Suppressor macrophage treated with lipopolysaccharide for 1 hour (primary cell): Measurements from ENCODE around the gene OR10A4.
"Not testable (repeated sequence)": the region's sequence is repeated elsewhere in the genome, so short reads cannot be mapped to it uniquely, and the experiment has no call there.

Source experiments
- DNase-seq, 3 donors: peaks; one replicate each; pipeline ENCODE4 v3.0.0-alpha.2; 2020 to 2022

Gene OR10A4

GRCh38 chr11:6876325-6876724 lies at the start of gene OR10A4:
Gene OR10A4 (plus strand): TSS chr11:6876625. CDS start chr11:6876648, 23 bp downstream.
- no peak for DNase-seq

- no peak for DNase-seq
These were observed 48.3 kb upstream of the OR10A4 start for GRCh38 chr11:6828103-6828502.

GRCh38 chr11:6833356-6833755 lies 43.1 kb upstream of the OR10A4 start:
- DNase-seq, result no peak

- DNase-seq, result peak; percentile 49 to 68 (median 57)
These were observed 42.4 kb upstream of the OR10A4 start for GRCh38 chr11:6834021-6834420.

GRCh38 chr11:6841694-6842093 lies 34.7 kb upstream of the OR10A4 start:
- no peak for DNase-seq

DNA sequence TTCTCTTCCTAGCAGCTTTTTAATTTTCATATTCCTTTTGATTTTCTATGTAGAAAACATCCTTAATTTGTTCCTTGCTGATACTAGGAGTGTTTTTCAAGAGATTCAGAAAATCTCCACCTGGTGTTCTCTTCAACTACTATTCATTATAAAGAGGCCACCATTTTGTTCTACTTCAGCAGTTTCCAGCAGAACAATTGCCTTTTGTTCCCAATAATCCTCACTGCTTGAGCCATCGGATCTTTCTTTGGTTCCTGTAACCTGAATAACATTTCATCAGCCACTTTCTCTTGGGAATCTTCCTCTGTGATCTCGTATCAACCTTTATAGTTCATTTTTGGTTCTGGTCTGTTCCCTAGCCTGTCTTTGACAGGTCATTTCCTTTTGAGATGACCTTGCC lies 32.8 kb upstream of the OR10A4 start:
- DNase-seq, result no peak

- DNase-seq, result no peak
These were observed 32.1 kb upstream of the OR10A4 start for GRCh38 chr11:6844356-6844755.

DNA sequence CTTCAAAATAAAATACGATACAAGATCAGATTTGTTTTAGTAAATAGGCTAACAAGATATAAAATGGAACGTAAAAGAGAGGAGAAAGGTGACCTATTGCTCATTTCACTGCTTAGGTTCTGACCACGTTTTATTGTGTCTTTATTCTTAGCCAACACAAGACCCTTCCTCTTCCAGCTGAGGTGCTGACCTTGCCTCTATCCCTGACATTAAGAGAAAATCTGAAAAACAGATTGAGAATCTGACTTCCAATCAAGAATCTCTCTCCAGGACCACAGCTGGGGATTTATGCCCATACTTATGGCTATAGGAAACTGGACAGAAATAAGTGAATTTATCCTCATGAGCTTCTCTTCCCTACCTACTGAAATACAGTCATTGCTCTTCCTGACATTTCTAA lies 31.0 kb upstream of the OR10A4 start, which contains the start of gene OR10A5:
OR10A5 (plus strand) TSS at position 301 of the 400 bp plus-strand sequence; CDS start at position 301, 0 bp downstream.
- DNase-seq, result no peak

GRCh38 chr11:6850526-6850925 lies 25.9 kb upstream of the OR10A4 start:
- peak in 2 of 3 donors; percentile 6 to 39 for DNase-seq

- DNase-seq, result not testable (repeated sequence)
These were observed 21.6 kb upstream of the OR10A4 start for GRCh38 chr11:6854801-6855200.

DNA sequence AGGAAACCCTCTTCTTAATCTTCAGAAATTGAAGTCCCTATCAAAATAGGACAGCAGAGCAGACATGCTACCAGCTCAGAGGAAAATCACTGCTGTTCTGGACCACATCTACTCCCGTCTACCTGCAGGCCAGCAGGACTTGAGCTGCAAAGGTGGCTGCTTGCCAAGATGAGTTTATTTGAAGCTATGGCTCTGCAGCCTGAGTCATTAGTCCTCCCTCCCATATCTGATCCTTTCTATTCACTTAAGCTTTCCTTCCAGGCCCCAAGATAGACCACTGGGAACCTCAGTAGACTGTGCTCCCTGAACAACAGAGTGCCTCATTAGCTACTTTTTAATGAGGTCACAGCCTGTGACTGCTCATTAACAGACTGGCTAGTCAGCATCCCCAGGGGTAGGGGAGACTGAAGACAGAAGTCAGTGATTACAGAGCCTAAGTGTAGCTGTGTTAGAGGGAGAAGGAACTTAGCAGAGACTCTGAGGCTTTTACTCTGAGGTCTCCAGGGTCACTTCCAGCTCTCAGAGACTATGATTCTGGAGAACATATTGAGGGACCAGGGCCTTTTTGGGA lies 20.4 kb upstream of the OR10A4 start:
- DNase-seq, result no peak

GRCh38 chr11:6856871-6857270 lies 19.6 kb upstream of the OR10A4 start:
- peak in 1 of 3 donors; percentile 16 for DNase-seq

GRCh38 chr11:6862961-6863360 lies 13.5 kb upstream of the OR10A4 start, which contains the start of gene OR10A2:
Gene OR10A2 (plus strand): TSS chr11:6863057. CDS start chr11:6869755, 6,698 bp downstream.
- DNase-seq, result no peak

DNA sequence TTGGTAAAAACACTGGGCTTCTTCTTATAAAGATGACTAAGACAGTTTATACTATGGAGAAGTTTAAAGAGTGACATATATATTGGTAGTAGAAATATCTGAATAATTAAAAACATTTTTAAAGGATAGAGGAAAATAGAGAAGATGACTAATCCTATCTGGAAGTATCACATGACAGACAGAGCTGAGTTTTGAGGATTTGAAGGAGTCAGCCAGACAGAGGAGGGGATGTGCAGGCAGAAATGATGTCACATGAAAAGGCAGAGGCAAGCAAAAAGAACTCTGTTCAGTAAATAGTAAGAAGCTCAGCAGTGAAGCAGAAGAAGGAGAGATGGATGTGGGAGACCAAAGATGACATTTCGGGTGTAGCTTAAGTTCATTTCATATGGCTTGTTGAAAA lies 12.0 kb upstream of the OR10A4 start:
- peak; percentile 35 to 66 (median 40) for DNase-seq

GRCh38 chr11:6871278-6871677 lies 5.1 kb upstream of the OR10A4 start:
- no peak for DNase-seq

GRCh38 chr11:6875761-6876160 lies 664 bp upstream of the OR10A4 start:
- no peak for DNase-seq

DNA sequence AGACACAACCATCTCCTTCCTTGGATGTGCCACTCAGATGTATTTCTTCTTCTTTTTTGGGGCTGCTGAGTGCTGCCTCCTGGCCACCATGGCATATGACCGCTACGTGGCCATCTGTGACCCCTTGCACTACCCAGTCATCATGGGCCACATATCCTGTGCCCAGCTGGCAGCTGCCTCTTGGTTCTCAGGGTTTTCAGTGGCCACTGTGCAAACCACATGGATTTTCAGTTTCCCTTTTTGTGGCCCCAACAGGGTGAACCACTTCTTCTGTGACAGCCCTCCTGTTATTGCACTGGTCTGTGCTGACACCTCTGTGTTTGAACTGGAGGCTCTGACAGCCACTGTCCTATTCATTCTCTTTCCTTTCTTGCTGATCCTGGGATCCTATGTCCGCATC lies 489 bp downstream of the OR10A4 start:
- no peak for DNase-seq

GRCh38 chr11:6882751-6883150 lies 6.3 kb downstream of the OR10A4 start:
- DNase-seq, result no peak

DNA sequence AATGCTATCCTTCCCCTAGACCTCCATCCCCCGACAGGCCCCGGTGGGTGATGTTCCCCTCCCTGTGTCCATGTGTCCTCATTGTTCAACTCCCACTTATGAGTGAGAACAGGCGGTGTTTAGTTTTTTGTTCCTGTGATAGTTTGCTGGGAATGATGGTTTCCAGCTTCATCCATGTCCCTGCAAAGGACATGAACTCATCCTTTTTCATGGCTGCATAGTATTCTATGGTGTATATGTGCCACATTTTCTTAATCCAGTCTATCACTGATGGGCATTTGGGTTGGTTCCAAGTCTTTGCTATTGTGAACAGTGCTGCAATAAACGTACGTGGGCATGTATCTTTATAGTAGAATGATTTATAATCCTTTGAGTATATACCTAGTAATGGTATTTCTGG lies 11.3 kb downstream of the OR10A4 start:
- DNase-seq, result not testable (repeated sequence)

- no peak for DNase-seq
These were observed 12.4 kb downstream of the OR10A4 start for GRCh38 chr11:6888830-6889229.

GRCh38 chr11:6889835-6890234 lies 13.4 kb downstream of the OR10A4 start:
- no peak for DNase-seq

DNA sequence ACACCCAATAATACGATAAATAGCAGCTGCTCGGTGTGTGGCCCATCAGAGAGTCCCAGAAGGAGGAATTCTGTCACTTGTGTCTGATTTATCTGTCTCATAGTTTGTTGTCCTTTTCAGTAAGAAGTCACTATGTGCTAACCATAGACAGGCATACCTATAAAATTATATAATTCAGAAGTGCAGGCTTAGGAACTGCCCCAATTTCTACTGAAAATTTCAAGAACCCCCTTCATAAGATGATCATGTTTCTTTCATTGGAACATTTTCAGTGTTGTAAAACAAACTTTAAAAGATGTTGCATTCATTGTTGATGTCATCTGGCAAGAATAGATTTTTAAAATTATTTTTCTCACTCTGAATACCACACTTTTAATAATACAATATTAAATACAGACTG lies 16.0 kb downstream of the OR10A4 start, which contains the start of gene OR2D2:
OR2D2 (minus strand) TSS at position 101 of the 400 bp plus-strand sequence; CDS start at position 101, 0 bp downstream.
- DNase-seq, result no peak

DNA sequence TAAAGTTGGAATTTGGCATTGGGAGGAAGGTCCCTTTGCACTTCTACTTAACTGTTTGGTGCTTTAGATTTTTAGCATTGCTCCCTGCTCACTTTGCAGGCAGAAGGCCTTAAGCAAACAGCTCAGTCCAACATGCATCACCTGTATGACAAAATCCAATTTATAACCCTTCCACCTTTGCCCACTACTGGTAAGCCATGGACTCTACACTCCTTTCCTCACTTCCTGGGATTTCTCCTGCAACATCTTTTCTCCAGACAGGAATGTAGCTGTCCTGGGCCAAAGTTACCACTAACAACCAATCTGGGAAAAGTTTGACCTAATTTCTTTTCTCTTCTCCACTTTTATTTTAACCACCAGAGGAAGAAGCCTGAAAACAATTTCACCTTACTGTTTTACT lies 17.7 kb downstream of the OR10A4 start:
- DNase-seq, result no peak

- no peak for DNase-seq
These were observed 18.6 kb downstream of the OR10A4 start for GRCh38 chr11:6895010-6895409.

DNA sequence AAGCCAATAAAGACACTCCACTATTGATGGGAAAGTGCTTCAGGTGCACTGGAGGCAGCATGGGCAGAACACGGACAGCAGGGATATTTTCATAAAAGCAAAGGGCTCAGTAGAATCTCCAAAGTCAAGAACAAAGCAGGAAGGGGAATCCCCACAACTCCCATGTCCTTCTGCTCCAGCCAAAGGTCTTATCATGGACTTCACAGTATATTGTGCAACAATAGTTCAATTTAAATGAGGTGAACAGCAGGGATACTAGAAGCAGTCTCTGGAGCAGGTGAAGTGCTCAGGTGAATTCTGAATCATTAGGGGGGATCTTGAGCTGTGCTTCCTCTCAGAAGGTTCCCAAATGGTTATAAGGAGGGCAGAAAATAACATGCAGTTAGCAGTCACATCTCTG lies 22.5 kb downstream of the OR10A4 start:
- no peak for DNase-seq
